Measurements from ENCODE around the gene LST1. TPM values are rescaled to one million over a fixed set of nuclear protein-coding genes. Genes with fewer than 3 reads are reported as not detected.

Gene LST1
- total RNA-seq, 1 experiment from 2014 or later = 0.66 TPM

DNA sequence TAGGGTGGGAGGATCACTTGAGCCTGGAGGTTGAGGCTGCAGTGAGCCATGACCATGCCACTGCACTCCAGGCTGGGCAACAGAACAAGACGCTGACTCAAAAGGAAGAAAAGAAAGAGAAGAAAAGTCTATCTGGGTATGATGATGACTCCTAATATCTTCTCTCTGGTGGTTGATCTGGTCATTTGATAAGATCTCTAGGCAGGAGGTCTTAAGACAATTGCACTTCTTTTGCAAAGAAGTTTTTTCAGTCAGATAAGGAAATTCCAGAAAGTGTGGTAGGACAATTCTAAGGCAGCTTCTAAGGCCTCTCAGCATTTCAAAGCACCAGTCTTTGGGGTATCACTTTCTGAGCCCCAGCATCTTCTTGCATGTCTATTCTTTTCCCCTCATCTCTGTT lies 21.2 kb downstream of the LST1 start:
- H3K4me3 Mint-ChIP-seq = no peak overlapping the region
- no peak for ATAC-seq
- POLR2A ChIA-PET = no interaction called here
- TF ChIP-seq ZNF396 (CRISPR knock-in tag; IDR thresholded peaks at IDR 0.05; ENCODE audit: borderline replicate concordance) (no peak), CBFB (CRISPR knock-in tag; IDR thresholded peaks at IDR 0.05; ENCODE audit: low read depth) (no peak), NFYB (CRISPR knock-in tag; conservative IDR thresholded peaks at IDR 0.05; ENCODE audit: low read depth) (no peak), IRF1 (CRISPR knock-in tag; IDR thresholded peaks at IDR 0.05) (no peak), GTF2I (CRISPR knock-in tag; conservative IDR thresholded peaks at IDR 0.05) (no peak), ZNF232 (CRISPR knock-in tag; IDR thresholded peaks at IDR 0.05) (no peak)
- TF ChIP-seq, protein P1, sequence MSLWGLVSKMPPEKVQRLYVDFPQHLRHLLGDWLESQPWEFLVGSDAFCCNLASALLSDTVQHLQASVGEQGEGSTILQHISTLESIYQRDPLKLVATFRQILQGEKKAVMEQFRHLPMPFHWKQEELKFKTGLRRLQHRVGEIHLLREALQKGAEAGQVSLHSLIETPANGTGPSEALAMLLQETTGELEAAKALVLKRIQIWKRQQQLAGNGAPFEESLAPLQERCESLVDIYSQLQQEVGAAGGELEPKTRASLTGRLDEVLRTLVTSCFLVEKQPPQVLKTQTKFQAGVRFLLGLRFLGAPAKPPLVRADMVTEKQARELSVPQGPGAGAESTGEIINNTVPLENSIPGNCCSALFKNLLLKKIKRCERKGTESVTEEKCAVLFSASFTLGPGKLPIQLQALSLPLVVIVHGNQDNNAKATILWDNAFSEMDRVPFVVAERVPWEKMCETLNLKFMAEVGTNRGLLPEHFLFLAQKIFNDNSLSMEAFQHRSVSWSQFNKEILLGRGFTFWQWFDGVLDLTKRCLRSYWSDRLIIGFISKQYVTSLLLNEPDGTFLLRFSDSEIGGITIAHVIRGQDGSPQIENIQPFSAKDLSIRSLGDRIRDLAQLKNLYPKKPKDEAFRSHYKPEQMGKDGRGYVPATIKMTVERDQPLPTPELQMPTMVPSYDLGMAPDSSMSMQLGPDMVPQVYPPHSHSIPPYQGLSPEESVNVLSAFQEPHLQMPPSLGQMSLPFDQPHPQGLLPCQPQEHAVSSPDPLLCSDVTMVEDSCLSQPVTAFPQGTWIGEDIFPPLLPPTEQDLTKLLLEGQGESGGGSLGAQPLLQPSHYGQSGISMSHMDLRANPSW (CRISPR knock-in tag; conservative IDR thresholded peaks at IDR 0.05; ENCODE audit: low read depth) = no peak
- H3K27me3 Mint-ChIP-seq (ENCODE audit: low read depth) = peaks cover 6% of the 10 kb centered on the region; the same call in 1 of the 2 replicates
- H3K36me3 Mint-ChIP-seq = no peaks in the 10 kb centered on the region
- H3K9me3 Mint-ChIP-seq = no peaks in the 10 kb centered on the region
- H3K4me1 Mint-ChIP-seq = peaks cover 6% of the 10 kb centered on the region
- DNase-seq (ENCODE audit: low spot score) = no peak
- H3K27ac Mint-ChIP-seq = no peak overlapping the region
- CTCF ChIA-PET = interaction anchor here (0.6 to 1.7 kb wide), 3 partner anchors 9 to 56 kb away, joined by 3 to 6 read pairs (median 5); no protein-coding TSS in a partner anchor

- ChIA-PET POLR2A (no interaction called here), CTCF (interaction anchor here (1.2 to 3.0 kb wide), 5 partner anchors 11 to 64 kb away, joined by 4 to 32 read pairs (median 8); partner anchors contain the start of genes ATP6V1G2 and LTB)
- ATAC-seq (no peak), DNase-seq (ENCODE audit: low spot score) (no peak)
- H3K4me1 Mint-ChIP-seq = peaks cover 10% of the 10 kb centered on the region
- H3K9me3 Mint-ChIP-seq = no peaks in the 10 kb centered on the region
- H3K36me3 Mint-ChIP-seq = no peaks in the 10 kb centered on the region
- no peak overlapping the region for H3K4me3 Mint-ChIP-seq
- no peak overlapping the region for H3K27ac Mint-ChIP-seq
- peaks cover 6% of the 10 kb centered on the region; the same call in 1 of the 2 replicates for H3K27me3 Mint-ChIP-seq (ENCODE audit: low read depth)
- TF ChIP-seq, protein P2, sequence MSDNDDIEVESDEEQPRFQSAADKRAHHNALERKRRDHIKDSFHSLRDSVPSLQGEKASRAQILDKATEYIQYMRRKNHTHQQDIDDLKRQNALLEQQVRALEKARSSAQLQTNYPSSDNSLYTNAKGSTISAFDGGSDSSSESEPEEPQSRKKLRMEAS (CRISPR knock-in tag; IDR thresholded peaks at IDR 0.05) = no peak
- TF ChIP-seq ZNF138 (CRISPR knock-in tag; conservative IDR thresholded peaks at IDR 0.05) (no peak), ATF6 (CRISPR knock-in tag; IDR thresholded peaks at IDR 0.05) (no peak), PRRX2 (CRISPR knock-in tag; IDR thresholded peaks at IDR 0.05) (no peak), GRHL2 (CRISPR knock-in tag; IDR thresholded peaks at IDR 0.05; ENCODE audit: insufficient replicate concordance, severe bottlenecking) (no peak), USF2 (CRISPR knock-in tag; IDR thresholded peaks at IDR 0.05) (no peak), ZSCAN18 (CRISPR knock-in tag; IDR thresholded peaks at IDR 0.05) (no peak), ATF3 (CRISPR knock-in tag; conservative IDR thresholded peaks at IDR 0.05) (no peak), HMGXB4 (CRISPR knock-in tag; IDR thresholded peaks at IDR 0.05) (no peak)
- TF ChIP-seq, protein P3, sequence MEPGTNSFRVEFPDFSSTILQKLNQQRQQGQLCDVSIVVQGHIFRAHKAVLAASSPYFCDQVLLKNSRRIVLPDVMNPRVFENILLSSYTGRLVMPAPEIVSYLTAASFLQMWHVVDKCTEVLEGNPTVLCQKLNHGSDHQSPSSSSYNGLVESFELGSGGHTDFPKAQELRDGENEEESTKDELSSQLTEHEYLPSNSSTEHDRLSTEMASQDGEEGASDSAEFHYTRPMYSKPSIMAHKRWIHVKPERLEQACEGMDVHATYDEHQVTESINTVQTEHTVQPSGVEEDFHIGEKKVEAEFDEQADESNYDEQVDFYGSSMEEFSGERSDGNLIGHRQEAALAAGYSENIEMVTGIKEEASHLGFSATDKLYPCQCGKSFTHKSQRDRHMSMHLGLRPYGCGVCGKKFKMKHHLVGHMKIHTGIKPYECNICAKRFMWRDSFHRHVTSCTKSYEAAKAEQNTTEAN (CRISPR knock-in tag; IDR thresholded peaks at IDR 0.05) = no peak
- TF ChIP-seq, protein P4, sequence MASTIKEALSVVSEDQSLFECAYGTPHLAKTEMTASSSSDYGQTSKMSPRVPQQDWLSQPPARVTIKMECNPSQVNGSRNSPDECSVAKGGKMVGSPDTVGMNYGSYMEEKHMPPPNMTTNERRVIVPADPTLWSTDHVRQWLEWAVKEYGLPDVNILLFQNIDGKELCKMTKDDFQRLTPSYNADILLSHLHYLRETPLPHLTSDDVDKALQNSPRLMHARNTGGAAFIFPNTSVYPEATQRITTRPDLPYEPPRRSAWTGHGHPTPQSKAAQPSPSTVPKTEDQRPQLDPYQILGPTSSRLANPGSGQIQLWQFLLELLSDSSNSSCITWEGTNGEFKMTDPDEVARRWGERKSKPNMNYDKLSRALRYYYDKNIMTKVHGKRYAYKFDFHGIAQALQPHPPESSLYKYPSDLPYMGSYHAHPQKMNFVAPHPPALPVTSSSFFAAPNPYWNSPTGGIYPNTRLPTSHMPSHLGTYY (CRISPR knock-in tag; IDR thresholded peaks at IDR 0.05) = no peak
- TF ChIP-seq, protein P5, sequence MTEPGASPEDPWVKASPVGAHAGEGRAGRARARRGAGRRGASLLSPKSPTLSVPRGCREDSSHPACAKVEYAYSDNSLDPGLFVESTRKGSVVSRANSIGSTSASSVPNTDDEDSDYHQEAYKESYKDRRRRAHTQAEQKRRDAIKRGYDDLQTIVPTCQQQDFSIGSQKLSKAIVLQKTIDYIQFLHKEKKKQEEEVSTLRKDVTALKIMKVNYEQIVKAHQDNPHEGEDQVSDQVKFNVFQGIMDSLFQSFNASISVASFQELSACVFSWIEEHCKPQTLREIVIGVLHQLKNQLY (CRISPR knock-in tag; IDR thresholded peaks at IDR 0.05) = no peak
These were observed 23.7 kb downstream of the LST1 start for GRCh38 chr6:31609519-31610406.

Measured in WTC11 (cell line).